ENCODE measurements around the gene RPA3.

RPA3 gene

DNA sequence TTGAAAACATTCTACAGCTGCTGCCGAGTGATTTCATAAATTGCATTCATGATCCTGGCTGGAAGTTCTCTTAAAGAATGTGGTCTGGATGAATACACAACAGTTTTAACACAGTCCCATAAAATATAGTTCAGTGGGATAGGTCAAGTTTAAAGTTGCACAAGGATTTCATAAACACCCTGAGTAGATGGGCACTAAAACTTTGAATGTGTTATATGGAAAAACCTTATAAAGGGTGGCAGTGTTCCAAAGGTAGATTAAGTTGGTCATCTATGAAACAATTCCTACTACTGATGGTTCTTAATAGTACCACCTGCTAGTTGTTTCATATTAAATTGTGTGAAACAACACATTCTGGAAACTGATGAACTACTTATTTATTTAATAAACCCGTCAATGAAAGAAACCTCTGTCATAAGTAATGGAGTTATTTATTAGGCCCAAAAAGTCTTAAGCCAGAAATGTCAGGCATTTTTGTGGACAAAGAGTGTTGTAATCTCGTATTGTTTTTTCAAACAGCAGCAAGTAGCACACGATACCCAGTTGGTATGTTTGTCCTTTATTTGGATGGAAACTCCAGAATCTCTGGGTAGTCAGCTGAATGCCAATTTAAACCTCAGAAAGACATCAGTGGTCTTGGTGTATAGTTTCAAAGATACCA lies 14.3 kb upstream of the RPA3 start:
- DNase-seq (ENCODE audit: low read depth), result no peak

GRCh38 chr7:7731732-7732131 lies 13.3 kb upstream of the RPA3 start:
- no peak for DNase-seq (ENCODE audit: low read depth)

DNA sequence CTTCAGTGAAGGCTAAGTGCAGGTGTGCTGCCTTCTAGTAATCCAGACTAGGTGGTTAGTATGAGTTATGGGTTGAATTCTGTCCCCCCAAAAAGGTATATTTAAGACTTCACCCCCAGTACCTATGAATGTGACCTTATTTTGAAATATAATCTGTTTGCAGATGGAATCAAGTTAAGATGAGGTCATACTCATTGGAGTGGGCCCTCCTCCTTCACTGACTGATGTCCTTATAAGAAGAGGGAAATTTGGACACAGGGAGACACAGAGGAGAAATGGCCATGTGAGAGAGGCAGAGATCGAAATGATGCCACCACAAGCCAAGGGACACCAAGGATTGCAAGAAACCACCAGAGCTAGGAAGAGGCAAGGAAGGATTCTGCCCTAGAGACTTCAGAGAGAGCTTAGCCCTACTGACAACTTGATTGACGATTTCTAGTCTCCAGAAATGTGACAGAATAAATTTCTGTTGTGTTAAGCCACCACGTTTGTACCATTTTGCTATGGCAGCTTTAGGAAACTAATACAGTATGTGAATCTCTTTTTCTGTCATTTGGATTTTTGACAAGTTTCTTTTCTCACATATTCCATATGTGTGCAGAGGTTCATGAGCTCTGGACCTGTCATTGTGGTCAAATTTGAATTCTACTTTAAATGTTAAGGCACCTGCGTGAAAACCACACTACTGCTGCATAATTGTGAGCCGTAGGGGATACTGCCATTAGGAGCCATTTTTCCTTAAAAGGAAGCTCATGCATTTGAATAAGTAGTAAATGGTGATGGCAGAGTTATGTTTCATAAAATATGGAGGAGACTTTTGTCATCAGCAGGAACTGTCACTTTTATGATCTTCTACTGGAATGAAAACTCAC lies 2.6 kb upstream of the RPA3 start:
- no peak for DNase-seq (ENCODE audit: low read depth)

DNA sequence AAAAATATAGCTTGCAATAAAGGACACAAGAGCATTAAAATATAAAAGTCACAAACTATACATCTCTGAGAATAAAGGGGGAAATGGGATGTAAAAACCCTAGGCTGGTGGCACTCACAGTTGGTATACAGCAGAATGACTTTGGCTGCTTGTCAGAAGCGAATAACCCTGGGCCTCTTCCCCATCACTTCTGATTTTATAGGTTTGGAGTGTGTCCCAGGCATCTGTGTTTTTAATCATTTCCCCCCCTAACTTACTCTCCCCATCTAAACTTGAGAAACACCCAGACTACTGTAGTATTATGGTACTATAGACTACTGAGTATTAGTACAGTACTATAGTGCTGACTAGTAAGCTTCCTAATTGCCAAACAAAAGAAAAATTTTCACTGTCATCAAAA lies 1.8 kb upstream of the RPA3 start:
- DNase-seq (ENCODE audit: low read depth), result no peak

- no peak for DNase-seq (ENCODE audit: low read depth)
Measured at GRCh38 chr7:7719236-7719635, 829 bp upstream of the RPA3 start.

DNA sequence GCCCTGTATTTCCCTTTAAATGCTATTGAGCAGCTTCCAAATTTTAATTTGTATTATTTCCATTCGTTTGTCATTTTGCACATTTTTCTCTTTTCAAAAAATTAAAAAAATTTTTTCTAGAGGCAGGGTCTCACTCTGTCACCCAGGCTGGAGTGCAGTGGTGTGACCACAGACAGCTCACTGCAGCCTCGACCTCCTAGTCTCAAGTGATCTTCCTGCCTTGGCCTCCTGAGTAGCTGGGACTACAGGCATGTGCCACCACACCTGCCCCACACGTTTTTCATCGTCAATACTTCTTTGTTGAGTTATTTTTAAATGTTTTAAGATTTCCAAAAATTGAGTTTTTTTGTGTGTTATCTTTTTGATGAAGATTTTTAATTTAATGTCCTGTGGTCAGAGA lies 4.7 kb downstream of the RPA3 start:
- no peak for DNase-seq (ENCODE audit: low read depth)

- DNase-seq (ENCODE audit: low read depth), result no peak
Measured at GRCh38 chr7:7710469-7710868, 7.9 kb downstream of the RPA3 start.

GRCh38 chr7:7709291-7709690 lies 9.1 kb downstream of the RPA3 start:
- no peak for DNase-seq (ENCODE audit: low read depth)

- no peak for DNase-seq (ENCODE audit: low read depth)
Measured at GRCh38 chr7:7707806-7708205, 10.6 kb downstream of the RPA3 start.

- no peak for DNase-seq (ENCODE audit: low read depth)
Measured at GRCh38 chr7:7707246-7707645, 11.2 kb downstream of the RPA3 start.

DNA sequence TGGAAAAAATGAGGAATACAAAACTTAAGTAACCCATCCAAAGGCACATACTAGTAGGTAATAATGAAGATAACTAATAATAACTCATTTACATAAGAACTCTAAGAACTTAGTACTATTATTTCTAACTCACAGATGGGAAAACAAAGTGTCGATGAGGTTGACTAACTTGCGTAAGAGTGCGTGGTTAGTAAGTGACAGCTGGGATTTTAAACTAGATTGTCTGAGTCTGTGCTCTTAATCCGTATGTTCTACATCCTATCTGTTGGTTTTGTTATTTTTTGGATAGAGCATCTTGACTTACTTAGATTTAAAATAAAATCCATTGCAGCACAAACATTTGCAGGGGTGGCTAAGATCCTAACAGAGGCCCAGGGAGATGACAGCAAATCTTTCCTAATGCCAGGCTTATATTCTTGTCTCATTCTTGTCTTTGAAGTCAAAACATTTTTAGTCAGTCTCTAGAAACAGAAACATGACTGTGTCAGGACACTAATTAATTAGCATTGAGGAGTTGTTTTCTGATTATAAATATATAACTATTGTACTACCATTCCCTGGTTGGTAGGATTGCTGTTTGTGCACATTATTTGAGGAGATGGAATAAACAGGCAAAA lies 11.7 kb downstream of the RPA3 start:
- no peak for DNase-seq (ENCODE audit: low read depth)

- no peak for DNase-seq (ENCODE audit: low read depth)
Measured at GRCh38 chr7:7706101-7706511, 12.3 kb downstream of the RPA3 start.

DNA sequence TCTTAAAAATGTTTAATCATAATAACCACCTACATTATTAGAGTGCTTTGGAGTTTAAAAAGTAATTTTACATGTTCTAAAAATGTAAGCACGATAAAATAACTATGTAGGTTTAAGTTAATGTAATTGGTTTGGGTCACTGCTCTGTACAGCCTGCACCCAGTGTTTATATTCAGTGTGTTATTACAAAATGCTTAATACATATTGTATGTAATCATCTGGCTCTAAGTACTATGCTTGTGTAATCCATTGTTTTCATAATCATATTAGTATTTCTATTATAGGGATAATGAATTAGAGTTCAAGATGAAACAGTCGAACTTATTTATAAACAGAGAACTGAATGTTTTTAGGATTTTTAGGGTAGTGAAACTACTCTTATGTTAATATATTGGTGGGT lies 13.1 kb downstream of the RPA3 start:
- DNase-seq (ENCODE audit: low read depth), result no peak

- DNase-seq (ENCODE audit: low read depth), result no peak
Measured at GRCh38 chr7:7704867-7705266, 13.5 kb downstream of the RPA3 start.

DNA sequence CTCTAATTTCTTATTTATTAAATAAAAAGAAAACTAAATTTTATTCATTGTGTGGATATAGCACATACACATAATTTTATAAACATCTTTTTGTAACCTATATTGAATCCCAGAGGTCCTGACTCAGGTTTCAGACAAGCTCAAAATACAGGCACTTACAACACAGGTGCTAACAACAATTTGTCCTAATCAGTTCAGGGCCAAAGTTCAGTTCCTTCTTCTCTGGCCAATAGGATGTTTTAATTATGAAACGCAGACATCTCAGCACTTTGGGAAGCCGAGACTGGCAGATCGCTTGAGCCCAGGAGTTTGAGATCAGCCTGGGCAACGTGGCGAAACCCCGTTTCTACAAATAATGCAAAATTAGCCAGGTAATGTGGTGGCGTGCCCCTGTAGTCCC lies 15.0 kb downstream of the RPA3 start:
- no peak for DNase-seq (ENCODE audit: low read depth)

- no peak for DNase-seq (ENCODE audit: low read depth)
Measured at GRCh38 chr7:7702826-7703225, 15.6 kb downstream of the RPA3 start.

DNA sequence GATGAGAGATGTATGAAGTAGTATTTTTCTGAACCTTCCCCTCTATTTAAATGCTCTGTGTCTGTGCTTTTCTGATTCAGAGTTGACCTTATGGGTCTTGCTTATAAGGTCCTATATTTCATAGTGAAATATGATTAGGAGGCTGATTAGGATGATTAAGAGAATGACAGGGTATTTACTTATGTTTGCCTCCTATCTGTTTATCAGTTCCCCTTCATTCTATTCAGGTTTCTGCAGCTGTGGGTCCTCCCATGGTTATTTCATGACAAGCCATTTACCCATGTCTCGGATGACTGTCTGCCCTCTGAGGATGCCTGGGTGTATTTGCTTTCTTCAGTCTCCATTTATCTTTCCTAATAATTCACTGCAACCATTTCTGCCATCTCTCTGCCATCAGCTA lies 16.9 kb downstream of the RPA3 start:
- no peak for DNase-seq (ENCODE audit: low read depth)

- no peak for DNase-seq (ENCODE audit: low read depth)
Measured at GRCh38 chr7:7699970-7700369, 18.4 kb downstream of the RPA3 start.

DNA sequence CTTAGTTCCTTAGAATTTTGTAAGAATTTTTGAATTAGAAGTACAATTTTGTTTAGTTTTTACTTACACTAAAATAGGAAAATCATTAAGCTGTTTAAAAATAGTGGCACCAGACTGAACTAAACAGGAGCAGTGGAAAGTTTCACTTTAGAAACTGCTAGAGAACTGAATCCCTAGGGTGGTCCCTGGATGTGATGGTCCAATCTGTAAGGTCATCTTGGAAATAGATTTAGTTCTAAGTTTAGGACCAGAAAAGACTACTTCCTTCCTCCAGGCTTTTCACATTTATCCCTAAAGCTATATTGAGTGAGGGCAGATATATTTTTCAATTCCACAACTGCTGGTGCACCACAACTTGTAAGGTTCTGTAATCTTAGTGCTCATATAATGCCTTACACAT lies 19.0 kb downstream of the RPA3 start:
- no peak for DNase-seq (ENCODE audit: low read depth)

GRCh38 chr7:7698930-7699329 lies 19.5 kb downstream of the RPA3 start:
- no peak for DNase-seq (ENCODE audit: low read depth)

GRCh38 chr7:7696458-7697119 lies 21.8 kb downstream of the RPA3 start:
- no peak for DNase-seq (ENCODE audit: low read depth)

GRCh38 chr7:7695111-7695817 lies 23.1 kb downstream of the RPA3 start:
- DNase-seq (ENCODE audit: low read depth), result no peak

Measured in activated T-cell treated with anti-CD3 and anti-CD28 coated beads for 1 hour (primary cell).